ENCODE data around the gene RPS6KC1.
"Not testable (repeated sequence)": the region's sequence is repeated elsewhere in the genome, so short reads cannot be mapped to it uniquely, and the experiment has no call there.

DNA sequence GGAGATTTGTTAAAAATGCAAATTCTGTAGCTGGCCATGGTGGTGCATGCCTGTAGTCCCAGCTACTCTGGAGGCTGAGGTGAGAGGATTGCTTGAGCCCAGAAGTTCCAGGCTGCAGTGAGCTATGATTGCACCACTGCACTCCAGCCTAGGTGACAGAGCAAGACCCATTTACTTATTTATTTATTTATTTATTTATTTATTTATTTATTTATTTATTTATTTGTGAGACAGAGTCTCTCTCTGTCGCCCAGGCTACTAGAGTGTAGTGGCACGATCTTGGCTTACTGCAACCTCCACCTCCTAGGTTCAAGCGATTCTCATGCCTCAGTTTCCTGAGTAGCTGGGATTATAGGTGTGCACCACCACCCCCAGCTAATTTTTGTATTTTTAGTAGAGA is 250.5 kb downstream of the RPS6KC1 start:
- TF ChIP-seq, protein P1, sequence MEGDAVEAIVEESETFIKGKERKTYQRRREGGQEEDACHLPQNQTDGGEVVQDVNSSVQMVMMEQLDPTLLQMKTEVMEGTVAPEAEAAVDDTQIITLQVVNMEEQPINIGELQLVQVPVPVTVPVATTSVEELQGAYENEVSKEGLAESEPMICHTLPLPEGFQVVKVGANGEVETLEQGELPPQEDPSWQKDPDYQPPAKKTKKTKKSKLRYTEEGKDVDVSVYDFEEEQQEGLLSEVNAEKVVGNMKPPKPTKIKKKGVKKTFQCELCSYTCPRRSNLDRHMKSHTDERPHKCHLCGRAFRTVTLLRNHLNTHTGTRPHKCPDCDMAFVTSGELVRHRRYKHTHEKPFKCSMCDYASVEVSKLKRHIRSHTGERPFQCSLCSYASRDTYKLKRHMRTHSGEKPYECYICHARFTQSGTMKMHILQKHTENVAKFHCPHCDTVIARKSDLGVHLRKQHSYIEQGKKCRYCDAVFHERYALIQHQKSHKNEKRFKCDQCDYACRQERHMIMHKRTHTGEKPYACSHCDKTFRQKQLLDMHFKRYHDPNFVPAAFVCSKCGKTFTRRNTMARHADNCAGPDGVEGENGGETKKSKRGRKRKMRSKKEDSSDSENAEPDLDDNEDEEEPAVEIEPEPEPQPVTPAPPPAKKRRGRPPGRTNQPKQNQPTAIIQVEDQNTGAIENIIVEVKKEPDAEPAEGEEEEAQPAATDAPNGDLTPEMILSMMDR (conservative IDR thresholded peaks at IDR 0.05 in 1 of 2, IDR thresholded peaks at IDR 0.05 in 1 of 2; ENCODE audit: extremely low read depth in 1 of 2, insufficient read depth in 1 of 2, low read depth in 1 of 2, low read length in 2 of 2): not testable (repeated sequence)
- TF ChIP-seq EZH2 (IDR thresholded peaks at IDR 0.05; ENCODE audit: borderline replicate concordance, low read length): not testable (repeated sequence)

Data from mammary epithelial cell (primary cell).